Measurements from ENCODE around the gene APH1B.

Gene APH1B

GRCh38 chr15:63354821-63355650 is 77.6 kb downstream of the APH1B start:
- H3K36me3 ChIP-seq (ENCODE audit: control insufficient read depth in 5 of 5, insufficient read depth in 5 of 5, low read length in 5 of 5): no peaks in the 10 kb centered on the region
- H3K9ac ChIP-seq (ENCODE audit: low read length in 5 of 5): no peak overlapping the region
- no peaks in the 10 kb centered on the region for H3K9me3 ChIP-seq (ENCODE audit: control insufficient read depth in 5 of 5, low read length in 5 of 5)
- H3K27me3 ChIP-seq (ENCODE audit: control insufficient read depth in 5 of 5, insufficient read depth in 4 of 5, low read length in 5 of 5): no peaks in the 10 kb centered on the region
- no peak overlapping the region for H3K4me3 ChIP-seq (ENCODE audit: low read depth in 1 of 5, low read length in 5 of 5)
- peaks cover 0 to 8% (median 7%) of the 10 kb centered on the region in 5 donors for H3K4me1 ChIP-seq (ENCODE audit: control insufficient read depth in 5 of 5, insufficient read depth in 5 of 5, low read length in 5 of 5)
- H3K27ac ChIP-seq (ENCODE audit: low read depth, low read length): no peak overlapping the region

DNA sequence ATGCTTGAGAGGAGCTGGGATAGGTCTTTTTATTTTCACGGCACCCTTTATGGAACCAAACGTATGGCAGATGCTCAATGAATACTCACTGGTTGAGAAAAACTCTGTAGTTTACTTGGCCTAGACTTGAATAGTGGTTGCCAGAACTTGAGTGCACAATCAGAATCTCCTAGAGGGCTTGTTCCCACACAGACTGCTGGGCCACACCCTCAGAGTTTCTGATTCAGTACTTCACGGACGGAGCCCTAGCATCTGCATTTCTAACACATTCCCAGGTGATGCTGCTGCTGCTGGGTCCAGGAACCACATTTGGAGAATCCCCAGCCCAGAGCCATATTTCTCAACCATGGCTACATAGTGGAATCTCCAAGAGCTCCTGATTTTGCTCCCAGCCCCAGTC is 79.7 kb downstream of the APH1B start:
- Histone ChIP-seq H3K36me3 (ENCODE audit: control insufficient read depth in 5 of 5, insufficient read depth in 5 of 5, low read length in 5 of 5) (no peaks in the 10 kb centered on the region), H3K4me1 (ENCODE audit: control insufficient read depth in 5 of 5, insufficient read depth in 5 of 5, low read length in 5 of 5) (no peaks in the 10 kb centered on the region), H3K9ac (ENCODE audit: low read length in 5 of 5) (no peak overlapping the region), H3K9me3 (ENCODE audit: control insufficient read depth in 5 of 5, low read length in 5 of 5) (no peaks in the 10 kb centered on the region), H3K27ac (ENCODE audit: low read depth, low read length) (no peak overlapping the region), H3K27me3 (ENCODE audit: control insufficient read depth in 5 of 5, insufficient read depth in 4 of 5, low read length in 5 of 5) (no peaks in the 10 kb centered on the region), H3K4me3 (ENCODE audit: low read depth in 1 of 5, low read length in 5 of 5) (no peak overlapping the region)

- Histone ChIP-seq H3K4me1 (ENCODE audit: control insufficient read depth in 5 of 5, insufficient read depth in 5 of 5, low read length in 5 of 5) (no peaks in the 10 kb centered on the region), H3K9ac (ENCODE audit: low read length in 5 of 5) (no peak overlapping the region), H3K9me3 (ENCODE audit: control insufficient read depth in 5 of 5, low read length in 5 of 5) (no peaks in the 10 kb centered on the region), H3K4me3 (ENCODE audit: low read depth in 1 of 5, low read length in 5 of 5) (no peak overlapping the region), H3K27ac (ENCODE audit: low read depth, low read length) (no peak overlapping the region), H3K36me3 (ENCODE audit: control insufficient read depth in 5 of 5, insufficient read depth in 5 of 5, low read length in 5 of 5) (no peaks in the 10 kb centered on the region), H3K27me3 (ENCODE audit: control insufficient read depth in 5 of 5, insufficient read depth in 4 of 5, low read length in 5 of 5) (no peaks in the 10 kb centered on the region)
Observed at GRCh38 chr15:63357731-63358130, 80.3 kb downstream of the APH1B start.

GRCh38 chr15:63358241-63359029 is 81.0 kb downstream of the APH1B start:
- Histone ChIP-seq H3K9me3 (ENCODE audit: control insufficient read depth in 5 of 5, low read length in 5 of 5) (no peaks in the 10 kb centered on the region), H3K9ac (ENCODE audit: low read length in 5 of 5) (no peak overlapping the region), H3K27ac (ENCODE audit: low read depth, low read length) (no peak overlapping the region), H3K36me3 (ENCODE audit: control insufficient read depth in 5 of 5, insufficient read depth in 5 of 5, low read length in 5 of 5) (no peaks in the 10 kb centered on the region), H3K4me1 (ENCODE audit: control insufficient read depth in 5 of 5, insufficient read depth in 5 of 5, low read length in 5 of 5) (no peaks in the 10 kb centered on the region), H3K4me3 (ENCODE audit: low read depth in 1 of 5, low read length in 5 of 5) (no peak overlapping the region), H3K27me3 (ENCODE audit: control insufficient read depth in 5 of 5, insufficient read depth in 4 of 5, low read length in 5 of 5) (no peaks in the 10 kb centered on the region)
